Activated CD8-positive, alpha-beta T cell treated with anti-CD3 and anti-CD28 coated beads for 36 hours (primary cell): ENCODE data around the gene MACF1. TPM values are rescaled to one million over a fixed set of nuclear protein-coding genes. Genes with fewer than 3 reads are reported as not detected.

Experiments used
- ATAC-seq: fragments of 200-7000 bp; cut with Tn5 transposase; one replicate; pipeline ENCODE4 v1.10.0; 2021; ENCODE audit warnings: mild to moderate bottlenecking, moderate library complexity
- CTCF ChIA-PET: fragments of 350-600 bp; sonication (Branson Sonifier 250); formaldehyde crosslinking; loops from one replicate; lab custom pipeline; 2021; ENCODE audit warnings: antibody characterized with exemption; lab: Charles Lee
- POLR2A ChIA-PET: fragments of 350-600 bp; sonication (Branson Sonifier 250); formaldehyde crosslinking; loops from one replicate; lab custom pipeline; 2021; ENCODE audit warnings: antibody characterized with exemption; lab: Charles Lee
- DNase-seq: peaks from one replicate; pipeline ENCODE4 v3.0.0-alpha.2; 2020
- H3K27ac Mint-ChIP-seq: one replicate; pipeline ENCODE4 v1.8.0; 2021; ENCODE audit warnings: mild to moderate bottlenecking, mixed read lengths
- H3K27me3 Mint-ChIP-seq: one replicate; pipeline ENCODE4 v1.8.0; 2021; ENCODE audit warnings: mixed read lengths
- H3K36me3 Mint-ChIP-seq: one replicate; pipeline ENCODE4 v1.8.0; 2021; ENCODE audit warnings: low read depth, mixed read lengths
- H3K4me1 Mint-ChIP-seq: one replicate; pipeline ENCODE4 v1.8.0; 2021; ENCODE audit warnings: low read depth, mixed read lengths
- H3K4me3 Mint-ChIP-seq: one replicate; pipeline ENCODE4 v1.8.0; 2021; ENCODE audit warnings: mild to moderate bottlenecking, moderate library complexity, mixed read lengths
- H3K9me3 Mint-ChIP-seq: one replicate; pipeline ENCODE4 v1.8.0; 2021; ENCODE audit warnings: mixed read lengths
- CTCF ChIP-seq: fragments of 200-600 bp; IDR thresholded peaks from one replicate; pipeline ENCODE4 v1.8.0; 2022; ENCODE audit warnings: antibody characterized with exemption, mild to moderate bottlenecking
- intact Hi-C: fragments of 100-400 bp; cut with micrococcal nuclease; formaldehyde crosslinking; loops from one replicate; pipeline ENCODE4 v1.10.0; 2022
- total RNA-seq, 2 experiments: library from RNA; stranded (reverse); gene quantifications; one replicate each; pipeline ENCODE4 v1.2.3, GENCODE V29; 2021

MACF1 gene
- total RNA-seq, 2 experiments from 2014 or later, result 201 to 215 TPM

GRCh38 chr1:39178541-39179431 is 25.7 kb upstream of the MACF1 start:
- Mint-ChIP-seq H3K4me3 (no peak overlapping the region), H3K36me3 (no peaks in the 10 kb centered on the region), H3K9me3 (no peaks in the 10 kb centered on the region), H3K27ac (no peak overlapping the region), H3K4me1 (peaks cover 11% of the 10 kb centered on the region), H3K27me3 (no peaks in the 10 kb centered on the region)
- ATAC-seq, result no peak
- no peak for DNase-seq
- intact Hi-C loops, result no loop called here
- ChIA-PET CTCF (interaction anchor here (0.7 to 1.3 kb wide), 4 partner anchors 13 to 87 kb away, joined by 3 read pairs; no protein-coding TSS in a partner anchor), POLR2A (no interaction called here)
- no peak for TF ChIP-seq CTCF

- Mint-ChIP-seq H3K27ac (no peak overlapping the region), H3K9me3 (no peaks in the 10 kb centered on the region), H3K4me1 (peaks cover 31% of the 10 kb centered on the region), H3K27me3 (no peaks in the 10 kb centered on the region), H3K4me3 (no peak overlapping the region), H3K36me3 (peaks cover 2% of the 10 kb centered on the region)
- ATAC-seq, result no peak
- POLR2A ChIA-PET, result interaction anchor here (1.3 kb wide), 1 partner anchor 24 kb away, joined by 7 read pairs; no protein-coding TSS in a partner anchor
- intact Hi-C loops, result no loop called here
- TF ChIP-seq CTCF, result no peak
- no peak for DNase-seq
- CTCF ChIA-PET, result interaction anchor here (0.9 to 1.3 kb wide), 3 partner anchors 17 to 83 kb away, joined by 3 to 5 read pairs (median 3); no protein-coding TSS in a partner anchor
Measured at GRCh38 chr1:39181311-39181710, 23.2 kb upstream of the MACF1 start.

GRCh38 chr1:39182804-39183203 is 21.7 kb upstream of the MACF1 start:
- CTCF ChIA-PET, result interaction anchor here (1.0 to 13.3 kb wide), 11 partner anchors 9 to 236 kb away, joined by 3 to 371 read pairs (median 4); no protein-coding TSS in a partner anchor
- Mint-ChIP-seq H3K9me3 (no peaks in the 10 kb centered on the region), H3K27ac (peak overlapping the region; percentile 94), H3K4me3 (no peak overlapping the region), H3K4me1 (peaks cover 43% of the 10 kb centered on the region), H3K36me3 (peaks cover 2% of the 10 kb centered on the region), H3K27me3 (no peaks in the 10 kb centered on the region)
- DNase-seq (no peak), ATAC-seq (no peak)
- POLR2A ChIA-PET, result no interaction called here
- intact Hi-C loops, result no loop called here
- TF ChIP-seq CTCF, result no peak

- POLR2A ChIA-PET, result interaction anchor here (0.6 to 1.8 kb wide), 4 partner anchors 9 to 110 kb away, joined by 3 to 19 read pairs (median 4); no protein-coding TSS in a partner anchor
- no peaks in the 10 kb centered on the region for H3K9me3 Mint-ChIP-seq
- peaks cover 2% of the 10 kb centered on the region for H3K36me3 Mint-ChIP-seq
- H3K4me1 Mint-ChIP-seq, result peaks cover 46% of the 10 kb centered on the region
- ATAC-seq, result peak; percentile 84
- CTCF ChIA-PET, result interaction anchor here (0.7 to 13.3 kb wide), 34 partner anchors 9 to 235 kb away, joined by 3 to 371 read pairs (median 4); partner anchors contain the start of gene MACF1
- intact Hi-C loops, result no loop called here
- peak; percentile 93 for DNase-seq
- H3K27me3 Mint-ChIP-seq, result no peaks in the 10 kb centered on the region
- TF ChIP-seq CTCF, result peak; percentile 61
- H3K4me3 Mint-ChIP-seq, result peak overlapping the region; percentile 32
- H3K27ac Mint-ChIP-seq, result peak overlapping the region; percentile 94
Measured at GRCh38 chr1:39183503-39184353, 20.8 kb upstream of the MACF1 start.
